HepG2 (cell line): ENCODE data around the gene TMEM178A. TPM values are rescaled to one million over a fixed set of nuclear protein-coding genes. Genes with fewer than 3 reads are reported as not detected.
"Not testable (repeated sequence)": the region's sequence is repeated elsewhere in the genome, so short reads cannot be mapped to it uniquely, and the experiment has no call there.

Source experiments
- ATAC-seq: fragments of 200-7000 bp; cut with Tn5 transposase; 3 replicates; pipeline ENCODE4 v1.9.1; 2020; ENCODE audit warnings: mild to moderate bottlenecking, moderate library complexity
- BruUV-seq: library from RNA; stranded (reverse); fragments of 400-500 nt; replicated peaks from 2 replicates; lab custom pipeline; 2021; lab: Mats Ljungman, UMichigan
- CTCF ChIA-PET: fragments of 300-600 bp; formaldehyde crosslinking; extraction: SDS; loops from one replicate; lab custom pipeline; 2021; ENCODE audit warnings: low total read pairs, inconsistent platforms, low intra/inter-chr PET ratio; lab: Yijun Ruan, JAX
- POLR2A ChIA-PET: fragments of 350-600 bp; sonication (Branson Sonifier 250); formaldehyde crosslinking; loops from one replicate; lab custom pipeline; 2020; ENCODE audit warnings: antibody characterized with exemption, inconsistent platforms; lab: Yijun Ruan, JAX
- DNase-seq: peaks from one replicate; pipeline ENCODE4 v3.0.0-alpha.2; 2015; ENCODE audit warnings: low spot score
- FAIRE-seq: peaks from 3 replicates; lab custom pipeline; 2011; peaks lifted over from hg19 to GRCh38; lab: Jason Lieb, UNC
- H2AFZ ChIP-seq: one replicate; pipeline ENCODE4 v1.6.1; 2011; ENCODE audit warnings: low read length, inconsistent platforms
- H3K27ac ChIP-seq: fragments of 300-600 bp; 3 replicates; pipeline ENCODE4 v1.8.0; 2011; ENCODE audit warnings: mixed run types, mild to moderate bottlenecking, mixed read lengths, low read length, inconsistent platforms; ENCODE audit not compliant: insufficient read depth; ENCODE audit errors: extremely low read length
- H3K27me3 ChIP-seq, 2 experiments: fragments of 200-600 bp in 1 of 2; 2 replicates in 1 of 2; 3 replicates in 1 of 2; pipeline versions ENCODE4 v1.6.0 to v1.8.0; 2011; ENCODE audit warnings: low read length in 2 of 2, mild to moderate bottlenecking in 2 of 2, moderate library complexity in 2 of 2, inconsistent platforms in 1 of 2; ENCODE audit not compliant: insufficient read depth in 2 of 2, control insufficient read depth in 1 of 2
- H3K36me3 ChIP-seq, 2 experiments: fragments of 200-600 bp in 1 of 2; replicated peaks in 1 of 2; 2 replicates in 1 of 2; 3 replicates in 1 of 2; pipeline versions ENCODE4 v1.5.1 to v1.8.0; 2011; ENCODE audit warnings: low read length in 2 of 2, inconsistent platforms in 1 of 2; ENCODE audit not compliant: insufficient read depth in 2 of 2, control insufficient read depth in 1 of 2
- H3K4me1 ChIP-seq: 2 replicates; pipeline ENCODE4 v1.5.1; 2012; ENCODE audit warnings: low read length, inconsistent platforms; ENCODE audit not compliant: insufficient read depth
- H3K4me2 ChIP-seq: 2 replicates; pipeline ENCODE4 v1.6.0; 2011; ENCODE audit warnings: low read depth, low read length, inconsistent platforms
- H3K4me3 ChIP-seq, 3 experiments: fragments of 200-600 bp in 1 of 3; sonication (generic), shearing (Covaris generic) in 1 of 3; replicated peaks in 1 of 3; 2 replicates each; pipeline ENCODE4 v1.5.1; 2011 to 2016; ENCODE audit warnings: low read length in 3 of 3, inconsistent platforms in 2 of 3, low read depth in 2 of 3, mild to moderate bottlenecking in 2 of 3, control low read depth in 1 of 3, mixed read lengths in 1 of 3; ENCODE audit not compliant: insufficient read depth in 1 of 3
- H3K79me2 ChIP-seq: one replicate; pipeline ENCODE4 v1.6.1; 2011; ENCODE audit warnings: low read length, inconsistent platforms; ENCODE audit not compliant: insufficient read depth
- H3K9ac ChIP-seq: 2 replicates; pipeline ENCODE4 v1.6.0; 2011; ENCODE audit warnings: mild to moderate bottlenecking, low read depth, low read length, inconsistent platforms; ENCODE audit not compliant: insufficient read depth
- H3K9me3 ChIP-seq: 2 replicates; pipeline ENCODE4 v1.5.1; 2012; ENCODE audit warnings: mild to moderate bottlenecking, low read length
- H4K20me1 ChIP-seq: 2 replicates; pipeline ENCODE4 v1.6.0; 2011; ENCODE audit warnings: inconsistent platforms, mild to moderate bottlenecking, low read length, moderate library complexity; ENCODE audit not compliant: insufficient read depth
- BHLHE40 ChIP-seq: IDR thresholded peaks from 2 replicates; pipeline ENCODE4 v1.6.1; 2011; ENCODE audit warnings: low read length, improper control_type of control experiment
- FOXA1 ChIP-seq, 2 experiments: fragments of 450-650 bp in 1 of 2; sonication (generic) in 1 of 2; formaldehyde crosslinking in 1 of 2; IDR thresholded peaks; 2 replicates each; pipeline versions ENCODE4 v1.4.0 to v1.6.1; 2016 to 2020; ENCODE audit warnings: missing genetic modification reagents in 1 of 2
- GABPA ChIP-seq, 2 experiments: IDR thresholded peaks; 2 replicates each; pipeline ENCODE4 v1.6.1; 2011 to 2016; ENCODE audit warnings: low read depth in 2 of 2, low read length in 1 of 2, missing biosample characterization in 1 of 2, missing genetic modification characterization in 1 of 2
- MXD3 ChIP-seq: IDR thresholded peaks from 2 replicates; pipeline ENCODE4 v1.6.1; 2016; ENCODE audit warnings: mild to moderate bottlenecking, missing biosample characterization, missing genetic modification reagents
- TCF12 ChIP-seq, 2 experiments: fragments of 450-650 bp in 1 of 2; sonication (generic) in 1 of 2; formaldehyde crosslinking in 1 of 2; IDR thresholded peaks; 2 replicates each; pipeline versions ENCODE4 v1.6.1 to v1.8.0; 2017 to 2022; ENCODE audit warnings: antibody characterized with exemption in 1 of 2, mild to moderate bottlenecking in 1 of 2, missing genetic modification reagents in 1 of 2, moderate library complexity in 1 of 2
- ZBTB40 ChIP-seq, 2 experiments: fragments of 450-650 bp in 1 of 2; sonication (generic) in 1 of 2; formaldehyde crosslinking in 1 of 2; IDR thresholded peaks; 2 replicates each; pipeline versions ENCODE4 v1.6.1 to v1.8.0; 2016 to 2022; ENCODE audit warnings: antibody characterized with exemption in 1 of 2, mild to moderate bottlenecking in 1 of 2, missing genetic modification reagents in 1 of 2
- ZBTB7B ChIP-seq: sonication (generic); formaldehyde crosslinking; IDR thresholded peaks from 2 replicates; pipeline ENCODE4 v1.4.0; 2020; ENCODE audit warnings: missing genetic modification reagents
- ZNF337 ChIP-seq: sonication (generic); formaldehyde crosslinking; IDR thresholded peaks from 2 replicates; pipeline ENCODE4 v1.5.1; 2020; ENCODE audit warnings: missing genetic modification reagents, low read depth, mild to moderate bottlenecking, borderline replicate concordance
- ZNF446 ChIP-seq: sonication (generic); formaldehyde crosslinking; IDR thresholded peaks from 2 replicates; pipeline ENCODE4 v1.5.0; 2020; ENCODE audit warnings: mild to moderate bottlenecking, missing genetic modification reagents
- ZNF749 ChIP-seq: sonication (generic); formaldehyde crosslinking; IDR thresholded peaks from 2 replicates; pipeline ENCODE4 v1.8.0; 2022; ENCODE audit warnings: mild to moderate bottlenecking, missing genetic modification reagents, moderate library complexity, borderline replicate concordance
- ZNF780A ChIP-seq: sonication (generic); formaldehyde crosslinking; IDR thresholded peaks from 2 replicates; pipeline ENCODE4 v1.8.0; 2022; ENCODE audit warnings: mild to moderate bottlenecking, missing genetic modification reagents, moderate library complexity
- WGBS: methylation state at CpG from one replicate; pipeline ENCODE4 v1.1.6; 2017; ENCODE audit warnings: low lambda C conversion rate; 5-methylcytosine and 5-hydroxymethylcytosine counted together
- in situ Hi-C: cut with HindIII; loops from 2 replicates; pipeline ENCODE4 v1.10.0; 2017; ENCODE audit warnings: low pct_unique_long_range_greater_than_20kb; ENCODE audit not compliant: extremely low pct_ligation_motif_present
- intact Hi-C: fragments of 100-400 bp; cut with micrococcal nuclease; formaldehyde crosslinking; loops from one replicate; pipeline ENCODE4 v1.10.0; 2022; ENCODE audit not compliant: unreplicated experiment
- polyA plus RNA-seq, 8 experiments: library from polyadenylated mRNA; depleted of rRNA in 3 of 8; stranded (reverse) in 7 of 8; unstranded in 1 of 8; fragments of >200 nt; fragmentation: Illumina TruSeq in 4 of 8; extraction: Trizol in 4 of 8; gene quantifications; 2 replicates each; pipeline versions ENCODE4 v1.2.1 to v1.2.3, GENCODE V29; 2011 to 2016; ENCODE audit warnings: low read depth in 4 of 8, missing spikeins in 1 of 8, mixed read lengths in 1 of 8; ENCODE audit not compliant: insufficient read depth in 1 of 8
- total RNA-seq, 5 experiments: library from RNA; depleted of rRNA; stranded (reverse); fragments of >200 nt; fragmentation: Illumina TruSeq; extraction: Trizol; gene quantifications; 2 replicates each; pipeline ENCODE4 v1.2.3, GENCODE V29; 2016; ENCODE audit warnings: low read depth in 1 of 5

The TMEM178A gene
- total and polyA plus RNA-seq, 2 of the 13 experiments (the other 11 are each of a cell fraction or from before 2014, with no cell fraction given): 0.38 to 3.3 TPM

DNA sequence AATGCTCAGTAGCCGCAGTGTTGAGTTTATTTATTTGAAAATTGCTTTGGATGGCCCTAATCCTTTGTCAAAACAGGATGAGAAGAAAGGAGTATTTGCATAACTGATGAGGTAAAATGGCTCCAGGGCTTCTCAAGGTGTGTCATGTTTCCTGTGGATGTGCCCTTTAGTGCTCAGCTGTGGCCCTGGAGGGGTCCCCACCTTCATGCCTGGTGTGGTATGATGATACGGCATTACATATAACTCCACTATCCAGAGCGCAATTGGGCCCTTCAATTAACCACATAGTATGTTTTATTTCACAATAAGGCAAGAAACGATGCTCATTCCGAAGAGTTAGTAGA lies 39.8 kb upstream of the TMEM178A start (continued):
- TF ChIP-seq ZBTB40 (IDR thresholded peaks at IDR 0.05) (no peak), ZBTB40 (CRISPR knock-in tag; IDR thresholded peaks at IDR 0.05) (no peak), ZBTB7B (no peak), ZNF446 (CRISPR knock-in tag) (no peak), ZNF780A (CRISPR knock-in tag) (no peak), ZNF749 (CRISPR knock-in tag) (no peak), MXD3 (CRISPR knock-in tag) (no peak), TCF12 (IDR thresholded peaks at IDR 0.05) (no peak), TCF12 (CRISPR knock-in tag; IDR thresholded peaks at IDR 0.05) (no peak), ZNF337 (CRISPR knock-in tag) (no peak), FOXA1 (IDR thresholded peaks at IDR 0.05) (no peak), FOXA1 (CRISPR knock-in tag; IDR thresholded peaks at IDR 0.05) (no peak), BHLHE40 (no peak), GABPA (IDR thresholded peaks at IDR 0.05; ENCODE audit: low read depth, low read length) (no peak), GABPA (CRISPR knock-in tag; IDR thresholded peaks at IDR 0.05; ENCODE audit: low read depth) (no peak)
- TF ChIP-seq, all 625 proteins: peak for 0

GRCh38 chr2:39628346-39628745 lies 37.4 kb upstream of the TMEM178A start:
- H4K20me1 ChIP-seq, H3K4me1 ChIP-seq, CTCF ChIA-PET, intact Hi-C loops, H2AFZ ChIP-seq, in situ Hi-C loops, H3K4me3 ChIP-seq, H3K9ac ChIP-seq, H3K4me2 ChIP-seq, H3K36me3 ChIP-seq, H3K79me2 ChIP-seq, POLR2A ChIA-PET, FAIRE-seq, H3K9me3 ChIP-seq, BruUV-seq, ATAC-seq, H3K27ac ChIP-seq, DNase-seq: not testable (repeated sequence)
- 94% methylated on average over 22 of the region's 28 CpGs for WGBS
- H3K27me3 ChIP-seq: peaks cover 0 to 22% of the 10 kb centered on the region in 2 experiments; a peak in 2 of 5 replicates
